Skeletal muscle satellite cell (primary cell): ENCODE measurements around the gene PVALB.
A peak's percentile ranks its signal among the peaks of the same experiment; 100 is the strongest.

Experiments used
- H3K27me3 ChIP-seq: 2 replicates; pipeline ENCODE4 v1.7.0; 2013; ENCODE audit warnings: low read length; ENCODE audit not compliant: control insufficient read depth, insufficient read depth
- H3K36me3 ChIP-seq: 2 replicates; pipeline ENCODE4 v1.7.0; 2013; ENCODE audit warnings: mild to moderate bottlenecking, control low read depth, low read length; ENCODE audit not compliant: insufficient read depth
- H3K4me1 ChIP-seq: 2 replicates; pipeline ENCODE4 v1.7.0; 2013; ENCODE audit warnings: low read length; ENCODE audit not compliant: control insufficient read depth, insufficient read depth
- H3K4me2 ChIP-seq: 2 replicates; pipeline ENCODE4 v1.7.0; 2013; ENCODE audit warnings: mild to moderate bottlenecking, low read length
- H3K4me3 ChIP-seq: 2 replicates; pipeline ENCODE4 v1.7.0; 2013; ENCODE audit warnings: low read length
- H3K9ac ChIP-seq: 2 replicates; pipeline ENCODE4 v1.7.0; 2013; ENCODE audit warnings: mild to moderate bottlenecking, low read depth, low read length, moderate library complexity
- H3K9me3 ChIP-seq: replicated peaks from 2 replicates; pipeline ENCODE4 v1.7.0; 2013; ENCODE audit warnings: mild to moderate bottlenecking, control low read depth, low read length

PVALB gene

GRCh38 chr22:36781656-36782627, 34.9 kb downstream of the PVALB start:
- H3K27me3 ChIP-seq = peaks cover 40% of the 10 kb centered on the region
- no peak overlapping the region for H3K4me3 ChIP-seq
- H3K9ac ChIP-seq = no peak overlapping the region

GRCh38 chr22:36778020-36778419, 38.8 kb downstream of the PVALB start:
- peaks cover 21% of the 10 kb centered on the region for H3K4me1 ChIP-seq
- no peak overlapping the region for H3K9ac ChIP-seq
- H3K27me3 ChIP-seq = peaks cover 9% of the 10 kb centered on the region
- H3K4me2 ChIP-seq = no peak overlapping the region
- no peaks in the 10 kb centered on the region for H3K36me3 ChIP-seq
- H3K9me3 ChIP-seq = no peaks in the 10 kb centered on the region
- H3K4me3 ChIP-seq = no peak overlapping the region

More at GRCh38 chr22:36781656-36782627, 34.9 kb downstream of the PVALB start:
- no peaks in the 10 kb centered on the region for H3K36me3 ChIP-seq
- H3K9me3 ChIP-seq = no peaks in the 10 kb centered on the region
- peaks cover 8% of the 10 kb centered on the region for H3K4me1 ChIP-seq
- peak overlapping the region; percentile 38 for H3K4me2 ChIP-seq

- no peaks in the 10 kb centered on the region for H3K27me3 ChIP-seq
- peak overlapping the region; percentile 7 for H3K9ac ChIP-seq
- peak overlapping the region; percentile 54 for H3K4me3 ChIP-seq
- no peaks in the 10 kb centered on the region for H3K9me3 ChIP-seq
- peaks cover 16% of the 10 kb centered on the region for H3K4me1 ChIP-seq
- H3K36me3 ChIP-seq = no peaks in the 10 kb centered on the region
- peak overlapping the region; percentile 74 for H3K4me2 ChIP-seq
These were observed 40.1 kb downstream of the PVALB start for GRCh38 chr22:36776722-36777121.

GRCh38 chr22:36775964-36776669, 40.7 kb downstream of the PVALB start, which contains the start of gene IFT27:
TSS of gene IFT27 (minus strand) at chr22:36776119. CDS start at chr22:36775707, 412 bp downstream.
- Histone ChIP-seq H3K36me3 (no peaks in the 10 kb centered on the region), H3K9ac (peak within 1 kb of the TSS; percentile 81), H3K9me3 (no peaks in the 10 kb centered on the region), H3K4me1 (peaks cover 13% of the 10 kb centered on the region), H3K4me2 (peak within 1 kb of the TSS; percentile 88), H3K4me3 (peak within 1 kb of the TSS; percentile 75), H3K27me3 (no peaks in the 10 kb centered on the region)

GRCh38 chr22:36775586-36775963, 41.3 kb downstream of the PVALB start:
- peak overlapping the region; percentile 75 for H3K4me3 ChIP-seq
- peak overlapping the region; percentile 88 for H3K4me2 ChIP-seq
- H3K9ac ChIP-seq = peak overlapping the region; percentile 81

GRCh38 chr22:36773935-36774334, 42.9 kb downstream of the PVALB start:
- Histone ChIP-seq H3K4me3 (no peak overlapping the region), H3K4me1 (peaks cover 13% of the 10 kb centered on the region), H3K4me2 (no peak overlapping the region), H3K27me3 (no peaks in the 10 kb centered on the region), H3K9ac (no peak overlapping the region), H3K36me3 (no peaks in the 10 kb centered on the region), H3K9me3 (no peaks in the 10 kb centered on the region)

More at GRCh38 chr22:36775586-36775963, 41.3 kb downstream of the PVALB start:
- Histone ChIP-seq H3K4me1 (peaks cover 13% of the 10 kb centered on the region), H3K9me3 (no peaks in the 10 kb centered on the region), H3K36me3 (no peaks in the 10 kb centered on the region), H3K27me3 (no peaks in the 10 kb centered on the region)

- Histone ChIP-seq H3K9ac (no peak overlapping the region), H3K9me3 (no peaks in the 10 kb centered on the region), H3K27me3 (no peaks in the 10 kb centered on the region), H3K36me3 (no peaks in the 10 kb centered on the region), H3K4me1 (peaks cover 13% of the 10 kb centered on the region), H3K4me2 (no peak overlapping the region), H3K4me3 (no peak overlapping the region)
These were observed 44.4 kb downstream of the PVALB start for GRCh38 chr22:36772451-36772850.

GRCh38 chr22:36771356-36772063, 45.3 kb downstream of the PVALB start:
- Histone ChIP-seq H3K36me3 (no peaks in the 10 kb centered on the region), H3K9me3 (no peaks in the 10 kb centered on the region), H3K4me3 (no peak overlapping the region), H3K9ac (no peak overlapping the region), H3K4me1 (peaks cover 10% of the 10 kb centered on the region), H3K4me2 (no peak overlapping the region), H3K27me3 (no peaks in the 10 kb centered on the region)

- H3K27me3 ChIP-seq = no peaks in the 10 kb centered on the region
- no peak overlapping the region for H3K4me2 ChIP-seq
- H3K36me3 ChIP-seq = no peaks in the 10 kb centered on the region
- peaks cover 9% of the 10 kb centered on the region for H3K4me1 ChIP-seq
- H3K9ac ChIP-seq = no peak overlapping the region
- no peaks in the 10 kb centered on the region for H3K9me3 ChIP-seq
- H3K4me3 ChIP-seq = no peak overlapping the region
These were observed 46.2 kb downstream of the PVALB start for GRCh38 chr22:36770513-36771231.

- no peak overlapping the region for H3K4me3 ChIP-seq
- H3K4me1 ChIP-seq = peaks cover 1% of the 10 kb centered on the region
- H3K27me3 ChIP-seq = no peaks in the 10 kb centered on the region
- no peaks in the 10 kb centered on the region for H3K9me3 ChIP-seq
- no peak overlapping the region for H3K9ac ChIP-seq
- no peak overlapping the region for H3K4me2 ChIP-seq
- no peaks in the 10 kb centered on the region for H3K36me3 ChIP-seq
These were observed 47.0 kb downstream of the PVALB start for GRCh38 chr22:36769541-36770512.
